Measurements from ENCODE around the gene MMP11.
A peak's percentile ranks its signal among the peaks of the same experiment; 100 is the strongest.

DNA sequence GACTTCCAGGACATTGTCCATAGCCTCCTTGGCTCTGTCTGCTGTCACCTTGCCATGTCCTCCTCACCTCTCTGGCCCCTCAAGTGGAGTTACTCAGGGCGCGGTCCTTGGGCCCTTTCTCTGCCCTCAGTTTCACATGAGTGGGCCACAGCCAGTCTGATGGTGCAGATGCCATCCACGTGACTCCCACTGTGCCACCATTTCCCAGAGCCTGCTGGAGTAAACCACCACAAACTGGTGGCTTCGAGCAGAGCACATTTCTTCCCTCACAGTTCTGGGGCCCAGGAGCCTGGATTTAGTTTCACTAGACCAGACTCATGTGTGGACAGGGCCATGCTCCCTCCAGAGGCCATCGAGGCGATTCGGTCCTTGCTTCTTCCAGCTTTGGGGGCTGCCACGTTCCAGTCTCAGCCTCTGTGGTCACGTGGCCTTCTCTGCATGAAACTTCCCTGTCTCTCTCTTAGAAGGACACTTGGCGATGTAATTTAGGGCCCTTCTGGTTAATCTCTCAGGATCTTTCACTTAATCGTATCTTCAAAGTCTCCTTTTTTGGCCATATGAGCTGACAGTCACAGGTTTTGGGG, 28.7 kb downstream of the MMP11 start:
- peak; percentile 21 for TF ChIP-seq CTCF (IDR thresholded peaks at IDR 0.05; ENCODE audit: low read depth, low read length, poor library complexity, severe bottlenecking)
- no peak for TF ChIP-seq EZH2phosphoT487 (IDR thresholded peaks at IDR 0.05; ENCODE audit: borderline replicate concordance, low read length)
